ENCODE results near the gene CEP170B. TPM values are rescaled to one million over a fixed set of nuclear protein-coding genes. Genes with fewer than 3 reads are reported as not detected.
"Not testable (repeated sequence)": the region's sequence is repeated elsewhere in the genome, so short reads cannot be mapped to it uniquely, and the experiment has no call there.

The CEP170B gene
- total RNA-seq, 2 donors from 2014 or later = 29.1 to 81.2 TPM

DNA sequence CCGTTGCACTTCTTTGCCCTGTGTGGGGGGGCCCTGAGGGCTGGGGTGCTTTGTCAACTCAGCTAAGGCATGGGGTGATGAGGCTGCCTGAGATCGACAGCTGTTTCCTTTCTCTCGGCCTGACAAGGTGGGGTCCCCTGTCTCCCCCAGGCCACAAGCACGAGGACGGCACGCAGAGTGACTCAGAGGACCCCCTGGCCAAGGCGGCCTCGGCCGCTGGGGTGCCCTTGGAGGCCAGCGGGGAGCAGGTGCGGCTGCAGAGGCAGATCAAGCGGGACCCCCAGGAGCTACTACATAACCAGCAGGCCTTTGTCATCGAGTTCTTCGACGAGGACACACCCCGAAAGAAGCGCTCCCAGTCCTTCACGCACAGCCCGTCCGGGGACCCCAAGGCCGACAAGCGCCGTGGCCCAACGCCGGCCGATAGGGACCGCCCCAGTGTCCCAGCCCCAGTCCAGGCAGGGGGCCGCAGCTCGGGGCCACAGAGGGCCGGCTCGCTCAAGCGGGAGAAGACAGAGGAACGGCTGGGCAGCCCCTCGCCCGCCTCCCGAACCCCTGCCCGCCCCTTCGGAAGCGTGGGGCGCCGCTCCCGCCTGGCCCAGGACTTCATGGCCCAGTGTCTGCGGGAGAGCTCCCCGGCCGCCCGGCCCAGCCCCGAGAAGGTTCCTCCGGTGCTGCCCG lies 18.8 kb downstream of the CEP170B start:
- Histone ChIP-seq H3K9me3 (no peaks in the 10 kb centered on the region), H3K27ac (no peak overlapping the region), H3K36me3 (peaks cover 0 to 6% of the 10 kb centered on the region in 2 donors), H3K4me3 (no peak overlapping the region), H3K27me3 (replicated peaks; ENCODE audit: insufficient read depth) (no peaks in the 10 kb centered on the region), H3K4me1 (replicated peaks) (no peaks in the 10 kb centered on the region)
- DNase-seq (ENCODE audit: low spot score) = no peak
- WGBS = 93% methylated on average over 48 of the region's 49 CpGs
- intact Hi-C loops (cut with DNase I) = no loop called here
- no peak for TF ChIP-seq POLR2AphosphoS5 (IDR thresholded peaks at IDR 0.05)
- TF ChIP-seq POLR2A (IDR thresholded peaks at IDR 0.05) = no peak
- TF ChIP-seq, protein P1, sequence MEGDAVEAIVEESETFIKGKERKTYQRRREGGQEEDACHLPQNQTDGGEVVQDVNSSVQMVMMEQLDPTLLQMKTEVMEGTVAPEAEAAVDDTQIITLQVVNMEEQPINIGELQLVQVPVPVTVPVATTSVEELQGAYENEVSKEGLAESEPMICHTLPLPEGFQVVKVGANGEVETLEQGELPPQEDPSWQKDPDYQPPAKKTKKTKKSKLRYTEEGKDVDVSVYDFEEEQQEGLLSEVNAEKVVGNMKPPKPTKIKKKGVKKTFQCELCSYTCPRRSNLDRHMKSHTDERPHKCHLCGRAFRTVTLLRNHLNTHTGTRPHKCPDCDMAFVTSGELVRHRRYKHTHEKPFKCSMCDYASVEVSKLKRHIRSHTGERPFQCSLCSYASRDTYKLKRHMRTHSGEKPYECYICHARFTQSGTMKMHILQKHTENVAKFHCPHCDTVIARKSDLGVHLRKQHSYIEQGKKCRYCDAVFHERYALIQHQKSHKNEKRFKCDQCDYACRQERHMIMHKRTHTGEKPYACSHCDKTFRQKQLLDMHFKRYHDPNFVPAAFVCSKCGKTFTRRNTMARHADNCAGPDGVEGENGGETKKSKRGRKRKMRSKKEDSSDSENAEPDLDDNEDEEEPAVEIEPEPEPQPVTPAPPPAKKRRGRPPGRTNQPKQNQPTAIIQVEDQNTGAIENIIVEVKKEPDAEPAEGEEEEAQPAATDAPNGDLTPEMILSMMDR (IDR thresholded peaks at IDR 0.05) = no peak

DNA sequence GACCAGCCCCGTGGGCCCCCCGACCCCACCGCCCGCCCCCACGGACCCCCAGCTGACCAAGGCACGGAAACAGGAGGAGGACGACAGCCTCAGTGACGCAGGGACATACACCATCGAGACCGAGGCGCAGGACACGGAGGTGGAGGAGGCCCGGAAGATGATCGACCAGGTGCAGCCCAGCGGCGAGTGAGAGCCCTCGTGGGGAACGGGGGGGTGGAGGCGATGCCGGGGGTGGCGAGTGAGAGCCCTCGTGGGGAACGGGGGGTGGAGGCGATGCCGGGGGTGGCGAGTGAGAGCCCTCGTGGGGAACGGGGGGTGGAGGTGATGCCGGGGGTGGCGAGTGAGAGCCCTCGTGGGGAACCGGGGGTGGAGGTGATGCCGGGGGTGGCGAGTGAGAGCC lies 19.3 kb downstream of the CEP170B start:
- H3K36me3 ChIP-seq; DNase-seq (ENCODE audit: low spot score): not testable (repeated sequence)
- WGBS = 87% methylated on average over 20 of the region's 34 CpGs

DNA sequence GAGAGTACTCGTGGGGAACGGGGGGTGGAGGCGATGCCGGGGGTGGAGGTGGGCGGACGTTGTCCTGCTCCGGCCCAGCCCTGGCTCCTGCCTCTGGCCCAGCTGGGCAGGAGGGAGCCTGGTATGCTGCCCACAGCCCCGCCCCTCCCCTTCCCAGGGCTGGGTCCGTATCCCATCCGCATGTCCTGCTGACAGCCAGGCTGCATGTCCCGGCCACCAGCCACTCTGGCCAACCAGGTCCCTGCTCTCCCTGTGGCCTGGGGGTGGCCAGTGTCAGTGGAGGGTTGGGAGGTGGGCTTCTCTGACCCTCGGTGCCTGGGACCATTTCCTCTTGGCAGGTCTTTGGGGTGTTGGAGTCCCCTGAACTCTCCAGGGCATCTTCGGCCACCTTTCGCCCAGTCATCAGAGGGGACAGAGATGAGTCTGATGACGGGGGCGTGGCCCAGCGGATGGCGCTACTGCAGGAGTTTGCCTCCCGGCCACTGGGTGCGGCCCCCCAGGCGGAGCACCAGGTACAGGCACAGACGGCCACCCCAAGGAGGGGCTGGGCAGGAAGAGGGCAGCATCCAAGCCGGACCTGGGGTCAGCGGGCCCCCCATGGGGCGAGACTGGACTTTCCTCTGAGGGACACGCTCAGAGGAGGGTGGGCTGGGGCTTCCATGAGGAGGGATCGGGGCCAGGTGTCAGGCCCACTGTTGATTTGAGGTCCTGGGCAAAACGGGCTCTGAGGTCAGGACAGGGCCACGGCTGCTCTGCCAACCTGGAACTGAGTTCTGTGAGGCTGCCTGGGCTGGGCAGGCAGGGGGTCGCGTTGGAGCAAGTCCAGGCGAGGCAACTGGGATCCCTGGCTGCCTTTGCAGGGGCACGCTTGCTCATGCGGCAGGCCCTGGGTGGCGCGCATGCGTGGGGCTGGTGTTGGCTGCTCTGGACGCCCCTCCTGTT lies 20.2 kb downstream of the CEP170B start:
- Histone ChIP-seq H3K9me3 (no peaks in the 10 kb centered on the region), H3K4me1 (replicated peaks) (no peaks in the 10 kb centered on the region), H3K27ac (no peak overlapping the region), H3K4me3 (no peak overlapping the region), H3K27me3 (replicated peaks; ENCODE audit: insufficient read depth) (no peaks in the 10 kb centered on the region), H3K36me3 (peaks cover 0 to 6% of the 10 kb centered on the region in 2 donors)
- TF ChIP-seq, protein P1 (IDR thresholded peaks at IDR 0.05) = no peak
- TF ChIP-seq POLR2A (IDR thresholded peaks at IDR 0.05) = no peak
- no peak for TF ChIP-seq POLR2AphosphoS5 (IDR thresholded peaks at IDR 0.05)
- intact Hi-C loops (cut with DNase I) = no loop called here
- no peak for DNase-seq (ENCODE audit: low spot score)
- WGBS = 86% methylated on average over 33 of the region's 38 CpGs

More for the DNA sequence above, 19.3 kb downstream of the CEP170B start:
- H3K4me1 ChIP-seq (replicated peaks); intact Hi-C loops (cut with DNase I); H3K27ac ChIP-seq; H3K27me3 ChIP-seq (replicated peaks; ENCODE audit: insufficient read depth); H3K9me3 ChIP-seq; H3K4me3 ChIP-seq: not testable (repeated sequence)

DNA sequence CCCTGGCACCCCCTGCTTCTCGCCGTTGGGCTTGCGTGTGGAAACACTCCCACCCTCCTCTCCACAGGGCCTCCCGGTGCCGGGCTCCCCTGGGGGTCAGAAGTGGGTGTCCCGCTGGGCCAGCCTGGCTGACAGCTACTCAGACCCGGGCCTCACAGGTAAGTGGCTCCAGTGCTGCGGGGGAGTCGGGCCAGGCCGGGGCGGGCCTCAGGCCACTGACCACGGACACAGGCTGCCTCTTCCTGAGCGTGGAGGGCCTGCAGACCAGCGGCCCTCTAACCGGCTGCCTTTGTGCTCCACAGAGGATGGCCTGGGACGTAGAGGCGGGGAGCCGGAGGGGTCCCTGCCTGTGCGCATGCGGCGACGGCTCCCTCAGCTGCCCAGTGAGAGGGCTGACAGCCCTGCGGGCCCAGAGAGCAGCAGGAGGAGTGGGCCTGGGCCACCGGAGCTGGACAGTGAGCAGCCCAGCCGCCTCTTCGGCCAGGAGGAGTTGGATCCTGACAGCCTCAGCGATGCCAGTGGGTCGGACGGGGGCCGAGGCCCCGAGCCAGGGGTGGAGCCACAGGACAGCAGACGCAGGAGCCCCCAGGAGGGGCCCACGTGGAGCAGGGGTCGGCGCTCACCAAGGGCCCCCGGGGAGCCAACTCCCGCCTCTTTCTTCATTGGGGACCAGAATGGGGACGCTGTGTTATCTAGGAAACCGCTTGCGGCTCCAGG lies 21.1 kb downstream of the CEP170B start:
- intact Hi-C loops (cut with DNase I) = no loop called here
- H3K4me1 ChIP-seq (replicated peaks) = no peaks in the 10 kb centered on the region
- 86% methylated on average over 34 of the region's 40 CpGs for WGBS
- peaks cover 0 to 6% of the 10 kb centered on the region in 2 donors for H3K36me3 ChIP-seq
- H3K4me3 ChIP-seq = no peak overlapping the region
- no peak overlapping the region for H3K27ac ChIP-seq
- DNase-seq (ENCODE audit: low spot score) = no peak
- H3K9me3 ChIP-seq = no peaks in the 10 kb centered on the region
- TF ChIP-seq POLR2A (IDR thresholded peaks at IDR 0.05) (no peak), POLR2AphosphoS5 (IDR thresholded peaks at IDR 0.05) (no peak)
- TF ChIP-seq, protein P1 (IDR thresholded peaks at IDR 0.05) = no peak
- H3K27me3 ChIP-seq (replicated peaks; ENCODE audit: insufficient read depth) = no peaks in the 10 kb centered on the region

Data from prostate gland (tissue), 2 donors.